Pulmonary artery endothelial cell (primary cell): Measurements from ENCODE around the gene DNAAF3. TPM values are rescaled to one million over a fixed set of nuclear protein-coding genes. Genes with fewer than 3 reads are reported as not detected.
"Not testable (repeated sequence)": the region's sequence is repeated elsewhere in the genome, so short reads cannot be mapped to it uniquely, and the experiment has no call there.

Experiments
- DNase-seq: peaks from one replicate; pipeline ENCODE4 v3.0.0-alpha.2; 2011; ENCODE audit warnings: low read depth, low spot score
- total RNA-seq: library from RNA; depleted of rRNA; stranded (reverse); fragments of >200 nt; gene quantifications from 2 replicates; pipeline ENCODE4 v1.2.3, GENCODE V29; 2014

DNAAF3 gene
- total RNA-seq, 1 donor from 2014 or later, result 0.73 TPM

GRCh38 chr19:55155784-55156183, 10.6 kb downstream of the DNAAF3 start:
- DNase-seq, result not testable (repeated sequence)

GRCh38 chr19:55153652-55154264, 12.7 kb downstream of the DNAAF3 start:
- DNase-seq, result no peak

GRCh38 chr19:55152017-55152416, 14.4 kb downstream of the DNAAF3 start:
- no peak for DNase-seq

GRCh38 chr19:55149078-55150003, 17.1 kb downstream of the DNAAF3 start, which contains the start of gene TNNT1:
Gene TNNT1, minus strand, starts transcription at chr19:55149206. Its CDS starts 2,049 bp downstream, at chr19:55147157.
- no peak for DNase-seq

GRCh38 chr19:55147545-55148251, 18.7 kb downstream of the DNAAF3 start:
- DNase-seq, result no peak

- no peak for DNase-seq
These were observed 19.6 kb downstream of the DNAAF3 start for GRCh38 chr19:55146705-55147273.

- no peak for DNase-seq
These were observed 20.2 kb downstream of the DNAAF3 start for GRCh38 chr19:55146078-55146704.

- no peak for DNase-seq
These were observed 21.2 kb downstream of the DNAAF3 start for GRCh38 chr19:55145232-55145631.

- no peak for DNase-seq
These were observed 24.7 kb downstream of the DNAAF3 start for GRCh38 chr19:55141696-55142095.

GRCh38 chr19:55137915-55138314, 28.5 kb downstream of the DNAAF3 start:
- no peak for DNase-seq

- no peak for DNase-seq
These were observed 29.9 kb downstream of the DNAAF3 start for GRCh38 chr19:55136399-55137102.

- no peak for DNase-seq
These were observed 31.7 kb downstream of the DNAAF3 start for GRCh38 chr19:55134736-55135135.

- no peak for DNase-seq
These were observed 32.6 kb downstream of the DNAAF3 start for GRCh38 chr19:55133639-55134444.

GRCh38 chr19:55132453-55133129, 33.8 kb downstream of the DNAAF3 start:
- no peak for DNase-seq

GRCh38 chr19:55131421-55131820, 35.0 kb downstream of the DNAAF3 start:
- no peak for DNase-seq

GRCh38 chr19:55119053-55119452, 47.4 kb downstream of the DNAAF3 start:
- DNase-seq, result no peak

GRCh38 chr19:55118401-55118991, 47.9 kb downstream of the DNAAF3 start:
- no peak for DNase-seq

- peak; percentile 97 for DNase-seq
These were observed 48.6 kb downstream of the DNAAF3 start for GRCh38 chr19:55117663-55118391.
